ENCODE data around the gene SF3B3.
"Not testable (repeated sequence)": the region's sequence is repeated elsewhere in the genome, so short reads cannot be mapped to it uniquely, and the experiment has no call there.

Gene SF3B3

GRCh38 chr16:70612931-70613330, 89.3 kb downstream of the SF3B3 start:
- no peak for TF ChIP-seq CTCF (IDR thresholded peaks at IDR 0.05; ENCODE audit: low read depth, low read length)
- in situ Hi-C loops (cut with HindIII; ENCODE audit: low sequenced_read_pairs): no loop called here
- no peak overlapping the region for H3K4me3 ChIP-seq (ENCODE audit: low read depth, low read length)
- no peak for DNase-seq (ENCODE audit: low read depth, low spot score)

- no peak for DNase-seq (ENCODE audit: low read depth, low spot score)
- TF ChIP-seq CTCF (IDR thresholded peaks at IDR 0.05; ENCODE audit: low read depth, low read length): no peak
- in situ Hi-C loops (cut with HindIII; ENCODE audit: low sequenced_read_pairs): no loop called here
- H3K4me3 ChIP-seq (ENCODE audit: low read depth, low read length): no peak overlapping the region
Measured at GRCh38 chr16:70614208-70614951, 90.8 kb downstream of the SF3B3 start.

- no peak for TF ChIP-seq CTCF (IDR thresholded peaks at IDR 0.05; ENCODE audit: low read depth, low read length)
- in situ Hi-C loops (cut with HindIII; ENCODE audit: low sequenced_read_pairs): no loop called here
- no peak for DNase-seq (ENCODE audit: low read depth, low spot score)
- no peak overlapping the region for H3K4me3 ChIP-seq (ENCODE audit: low read depth, low read length)
Measured at GRCh38 chr16:70615945-70616344, 92.3 kb downstream of the SF3B3 start.

GRCh38 chr16:70621864-70622263, 98.2 kb downstream of the SF3B3 start:
- in situ Hi-C loops (cut with HindIII; ENCODE audit: low sequenced_read_pairs); H3K4me3 ChIP-seq (ENCODE audit: low read depth, low read length); DNase-seq (ENCODE audit: low read depth, low spot score): not testable (repeated sequence)

Measured in astrocyte of the spinal cord (primary cell).